Stimulated activated CD8-positive, alpha-beta memory T cell treated with anti-CD3 and anti-CD28 coated beads, Interleukin-12 subunit alpha, Interleukin-12 subunit beta, amount 100 ng/mL, for 24 hours (primary cell): ENCODE results near the gene ZNF19.

Source experiments
- DNase-seq: peaks from one replicate; pipeline ENCODE4 v3.0.0-alpha.2; 2020; ENCODE audit errors: extremely low read depth

ZNF19 gene

GRCh38 chr16:71441348-71442050 is 47.6 kb downstream of the ZNF19 start:
- no peak for DNase-seq

DNA sequence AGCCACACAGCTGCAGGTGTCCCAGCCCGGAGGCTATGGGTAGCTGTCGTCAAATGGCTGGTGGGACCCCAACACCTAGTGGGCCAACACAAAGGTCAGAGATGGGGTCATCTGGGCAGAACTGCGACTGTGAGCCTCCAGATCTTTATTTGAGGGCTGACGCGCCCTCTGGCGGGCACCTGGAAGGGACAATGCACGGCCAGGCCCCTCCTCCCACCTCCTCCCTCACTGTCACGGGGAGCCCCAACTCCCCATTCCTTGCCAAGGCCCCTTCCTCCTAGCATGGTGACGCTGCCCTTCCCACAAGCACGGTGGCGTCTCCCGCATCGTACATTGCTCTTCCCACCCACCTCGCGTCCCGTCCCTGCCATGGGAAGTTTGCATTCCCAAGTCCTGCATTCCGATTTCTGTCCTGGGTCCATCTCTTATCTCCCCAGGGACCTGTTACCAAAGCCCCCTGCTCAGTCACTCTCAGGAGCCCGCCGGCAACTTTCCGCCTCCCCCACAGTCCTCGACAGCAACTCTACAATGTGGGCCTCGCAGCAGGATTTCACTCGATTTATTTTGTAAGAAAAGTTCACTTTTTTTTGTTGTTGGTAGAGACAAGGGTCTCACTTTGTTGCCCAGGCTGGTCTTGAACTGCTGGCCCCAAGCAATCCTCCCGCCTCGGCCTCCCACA is 48.3 kb downstream of the ZNF19 start:
- DNase-seq = no peak

- DNase-seq = no peak
Observed at GRCh38 chr16:71439523-71439922, 49.6 kb downstream of the ZNF19 start.

- DNase-seq = no peak
Observed at GRCh38 chr16:71436473-71436872, 52.7 kb downstream of the ZNF19 start.

- no peak for DNase-seq
Observed at GRCh38 chr16:71432906-71433305, 56.2 kb downstream of the ZNF19 start.

GRCh38 chr16:71431991-71432390 is 57.1 kb downstream of the ZNF19 start:
- no peak for DNase-seq

DNA sequence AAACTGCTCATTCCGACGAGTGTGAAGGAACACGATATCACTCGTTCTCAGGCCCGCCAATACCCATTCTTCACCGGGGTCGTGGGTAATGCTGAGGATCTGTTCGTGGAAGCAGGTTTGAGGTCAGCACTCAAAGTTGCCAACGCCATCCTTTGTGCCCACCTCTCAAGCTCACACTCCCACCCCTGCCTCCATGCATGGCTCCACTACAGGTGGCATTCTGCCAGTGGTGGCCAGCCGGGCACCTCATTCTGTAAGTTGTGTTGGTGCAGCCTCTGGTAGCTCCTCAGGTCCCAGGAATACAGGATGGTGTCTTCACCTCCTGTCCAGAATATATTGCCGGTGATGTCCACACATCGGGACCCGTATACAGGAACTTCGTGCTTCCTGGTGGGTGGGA is 57.9 kb downstream of the ZNF19 start:
- DNase-seq = no peak

DNA sequence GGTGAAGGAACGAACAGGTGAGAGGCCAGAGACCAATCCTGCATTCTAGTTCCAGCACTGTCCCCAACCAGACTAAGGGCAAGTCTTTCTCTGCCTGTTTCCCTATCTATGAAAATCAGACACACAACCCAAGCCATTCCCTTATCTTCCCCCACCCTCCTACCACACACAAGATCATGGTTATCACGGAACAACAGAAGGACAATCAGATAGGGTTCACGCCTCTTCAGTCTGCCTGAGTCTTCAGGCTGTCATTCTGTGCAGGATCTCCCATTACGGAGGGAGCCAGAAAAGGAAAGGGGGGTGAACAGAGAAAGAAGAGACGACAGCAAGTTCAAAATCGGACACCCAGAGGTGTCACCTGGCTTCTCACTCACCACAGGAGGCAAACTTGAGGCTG is 58.4 kb downstream of the ZNF19 start:
- DNase-seq = no peak

GRCh38 chr16:71429581-71429980 is 59.5 kb downstream of the ZNF19 start:
- no peak for DNase-seq

- DNase-seq = no peak
Observed at GRCh38 chr16:71428883-71429282, 60.2 kb downstream of the ZNF19 start.

DNA sequence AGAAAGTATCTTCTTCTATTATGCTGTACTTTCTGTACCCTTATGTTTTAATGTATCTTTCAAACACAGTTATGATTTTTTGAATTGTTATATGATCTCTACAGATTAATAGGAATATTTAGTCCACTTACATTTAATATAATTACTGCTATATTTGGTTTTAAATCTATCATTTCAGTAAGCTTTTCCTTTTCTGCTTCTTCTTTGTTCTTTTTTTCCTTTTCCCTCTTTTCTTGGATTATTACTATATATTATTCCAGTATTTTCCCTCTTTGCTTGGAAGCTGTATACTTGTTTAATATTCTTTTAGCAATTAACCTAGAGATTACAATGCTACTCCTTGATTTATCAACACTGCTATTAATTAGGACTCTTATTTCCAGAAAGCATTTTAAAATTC is 60.7 kb downstream of the ZNF19 start:
- no peak for DNase-seq

GRCh38 chr16:71426880-71427615 is 62.1 kb downstream of the ZNF19 start:
- DNase-seq = no peak

DNA sequence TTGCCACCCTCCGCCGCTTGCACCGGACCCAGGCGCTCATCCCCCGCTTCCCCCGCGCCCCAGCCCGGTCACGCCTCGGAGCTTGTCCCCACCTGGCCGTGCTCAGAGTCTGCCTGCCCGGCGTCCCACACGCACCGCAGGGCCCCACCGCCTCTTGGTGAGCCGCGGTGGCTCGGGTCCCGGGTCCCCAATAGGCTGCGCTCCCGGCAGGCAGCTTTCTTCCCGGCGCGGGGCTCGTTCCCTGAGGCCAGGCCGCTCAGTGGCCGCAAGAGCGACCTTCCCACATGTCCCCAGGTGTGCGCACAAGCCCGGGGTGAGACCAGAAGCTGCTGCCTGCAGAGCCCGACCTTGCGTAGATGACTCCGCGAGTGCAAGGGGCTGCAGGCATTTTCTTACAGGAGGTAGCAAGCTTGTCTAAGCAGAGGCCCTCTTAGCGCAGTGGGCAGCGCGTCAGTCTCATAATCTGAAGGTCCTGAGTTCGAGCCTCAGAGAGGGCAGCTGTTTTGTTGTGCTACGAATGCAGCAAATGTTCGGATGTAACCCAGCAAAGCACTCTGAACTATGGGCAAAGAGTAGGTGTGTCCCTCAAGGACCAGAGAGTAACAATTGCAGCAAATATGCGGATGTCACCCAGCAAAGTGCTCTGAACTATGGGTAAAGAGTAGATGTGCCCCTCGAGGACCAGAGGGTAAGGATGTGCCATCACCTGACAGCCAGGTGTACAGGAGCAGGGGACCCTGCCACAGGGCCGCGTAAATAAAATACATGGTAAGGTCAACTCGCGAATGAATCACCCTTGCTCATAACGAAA is 62.9 kb downstream of the ZNF19 start:
- no peak for DNase-seq

DNA sequence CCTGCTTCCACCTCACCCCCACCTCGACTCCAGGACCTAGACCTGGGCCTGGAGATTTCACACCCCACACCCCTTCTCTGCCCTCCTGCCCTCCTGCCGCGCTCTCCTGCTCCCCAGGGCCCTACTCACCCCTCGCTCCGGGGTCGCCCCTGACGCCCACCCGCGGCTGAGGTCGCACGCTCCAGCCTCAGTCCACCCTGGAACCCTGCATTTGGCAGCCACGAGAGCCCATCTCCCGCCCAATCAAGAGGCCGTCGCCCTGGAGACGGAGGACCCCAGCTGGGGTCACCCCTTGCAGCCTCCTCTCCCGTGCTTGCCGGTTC is 63.4 kb downstream of the ZNF19 start:
- no peak for DNase-seq

GRCh38 chr16:71424626-71425025 is 64.5 kb downstream of the ZNF19 start:
- no peak for DNase-seq

- no peak for DNase-seq
Observed at GRCh38 chr16:71423865-71424264, 65.3 kb downstream of the ZNF19 start.
